HTERT RPE-1 (cell line): ENCODE data around the gene LAMA4.
"Not testable (repeated sequence)": the region's sequence is repeated elsewhere in the genome, so short reads cannot be mapped to it uniquely, and the experiment has no call there.

Experiments used
- in situ Hi-C: fragments of 300-500 bp; cut with MboI; formaldehyde crosslinking; loops from 4 replicates; pipeline ENCODE4 v1.14.3; 2020; ENCODE audit warnings: low sequenced_read_pairs

LAMA4 gene

GRCh38 chr6:112109262-112109661 is 145.1 kb downstream of the LAMA4 start:
- in situ Hi-C loops: no loop called here

DNA sequence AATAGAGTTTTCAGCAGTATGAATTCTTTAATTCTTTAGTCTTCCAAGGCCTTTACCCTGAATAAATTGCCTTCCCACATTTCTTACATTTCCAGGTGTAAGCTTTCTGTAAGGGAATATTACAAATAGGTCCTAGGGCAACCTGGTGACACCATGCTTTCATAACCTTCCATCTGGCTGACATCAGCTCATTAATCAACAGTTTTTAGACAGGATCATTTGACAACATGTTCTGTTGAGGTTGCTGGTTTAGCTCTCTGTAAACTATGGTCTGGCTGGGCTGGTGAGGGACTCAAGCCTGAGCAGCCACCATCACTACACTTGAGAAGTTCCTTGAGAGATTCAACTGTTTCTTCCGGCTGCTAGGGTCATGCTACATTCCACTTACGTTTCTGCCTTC is 147.8 kb downstream of the LAMA4 start:
- in situ Hi-C loops: no loop called here

DNA sequence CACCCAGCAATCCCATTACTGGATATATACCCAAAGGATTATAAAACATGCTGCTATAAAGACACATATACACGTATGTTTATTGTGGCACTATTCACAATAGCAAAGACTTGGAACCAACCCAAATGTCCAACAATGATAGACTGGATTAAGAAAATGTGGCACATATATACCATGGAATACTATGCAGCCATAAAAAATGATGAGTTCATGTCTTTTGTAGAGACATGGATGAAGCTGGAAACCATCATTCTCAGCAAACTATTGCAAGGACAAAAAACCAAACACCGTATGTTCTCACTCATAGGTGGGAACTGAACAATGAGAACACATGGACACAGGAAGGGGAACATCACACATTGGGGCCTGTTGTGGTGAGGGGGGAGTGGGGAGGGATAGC is 148.3 kb downstream of the LAMA4 start:
- in situ Hi-C loops: not testable (repeated sequence)

DNA sequence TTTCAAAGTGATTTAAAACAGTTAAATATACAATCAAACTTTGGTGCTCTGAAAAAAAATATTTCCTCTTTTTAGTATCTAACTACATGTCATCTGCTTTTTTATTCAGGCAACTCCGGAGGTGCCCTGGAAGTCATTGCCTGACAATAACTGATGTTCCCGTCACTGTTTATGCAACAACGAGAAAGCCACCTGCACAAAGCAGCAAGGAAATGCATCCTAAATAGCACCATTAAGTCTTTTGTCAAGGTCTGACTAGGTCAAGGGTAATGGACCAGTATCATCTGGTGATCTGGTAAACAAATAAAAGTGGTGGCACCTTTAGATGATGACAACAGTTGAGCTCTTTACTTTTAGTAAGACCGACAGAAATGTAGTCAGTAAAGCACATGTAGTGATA is 153.8 kb downstream of the LAMA4 start:
- in situ Hi-C loops: no loop called here

DNA sequence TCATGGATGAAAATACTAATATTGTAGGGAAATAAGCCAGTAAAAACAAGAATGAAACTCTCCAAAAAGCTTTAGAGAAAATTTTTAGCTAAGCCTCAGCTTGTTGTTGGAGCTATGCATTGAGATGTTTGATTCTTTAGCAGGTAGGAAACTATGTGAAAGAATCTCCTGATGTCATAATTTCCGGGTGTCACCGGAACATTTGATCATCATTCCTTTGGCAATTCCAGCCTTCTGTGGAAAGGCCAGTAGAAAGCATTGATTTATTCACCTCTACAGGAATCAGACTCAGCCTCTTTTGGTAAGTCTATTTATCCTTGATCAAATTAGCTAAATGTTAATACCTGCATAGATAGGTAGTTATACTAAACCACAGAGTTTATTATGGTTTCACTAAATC is 157.5 kb downstream of the LAMA4 start:
- in situ Hi-C loops: no loop called here

GRCh38 chr6:112087916-112088315 is 166.5 kb downstream of the LAMA4 start:
- in situ Hi-C loops: no loop called here

GRCh38 chr6:112087136-112087911 is 167.0 kb downstream of the LAMA4 start, which contains the start of the genes FAM229B and TUBE1:
Gene FAM229B, plus strand, starts transcription at chr6:112087591. Its CDS starts 11,693 bp downstream, at chr6:112099284.
Gene TUBE1, minus strand, starts transcription at chr6:112087482. Its CDS starts 48 bp downstream, at chr6:112087434.
- in situ Hi-C loops: no loop called here

GRCh38 chr6:112086744-112087135 is 167.6 kb downstream of the LAMA4 start:
- in situ Hi-C loops: no loop called here

- in situ Hi-C loops: no loop called here
These were observed 168.9 kb downstream of the LAMA4 start for GRCh38 chr6:112085286-112086065.

DNA sequence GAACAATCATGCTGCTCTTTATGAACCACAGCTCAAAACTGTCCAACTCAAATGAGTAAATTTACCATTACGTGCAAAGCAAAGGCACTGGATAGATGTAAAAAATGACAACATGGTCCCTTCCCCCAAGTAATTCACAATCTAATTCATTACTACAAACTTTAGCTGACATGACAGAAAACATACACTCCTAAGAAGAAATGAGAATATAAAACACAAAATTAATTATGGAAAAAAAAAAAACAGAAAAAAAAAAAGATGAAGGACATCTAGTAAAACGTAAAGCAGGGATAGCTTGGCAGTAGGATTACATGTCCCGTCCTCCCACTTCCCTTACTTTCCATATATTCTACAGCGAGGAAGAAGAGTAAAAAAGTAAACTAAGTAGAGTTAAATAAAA is 172.8 kb downstream of the LAMA4 start:
- in situ Hi-C loops: no loop called here

DNA sequence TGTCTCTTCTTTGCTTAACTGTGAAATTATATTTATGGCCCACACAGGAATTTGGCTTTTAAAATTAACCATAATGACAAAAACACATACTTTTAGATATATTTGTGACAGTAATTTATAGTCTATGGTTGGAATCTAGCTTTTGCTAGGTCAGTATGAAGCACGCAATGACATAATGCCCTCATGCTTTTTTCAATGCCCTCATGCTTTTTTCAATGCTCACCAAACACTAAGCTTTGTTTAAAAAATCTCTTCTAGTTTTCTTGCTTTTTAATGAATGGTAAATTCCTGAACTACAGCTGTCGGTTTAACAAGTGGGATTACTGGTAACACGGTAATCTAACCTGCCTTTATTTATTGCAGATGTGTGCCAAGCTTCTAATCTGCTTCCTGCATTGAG is 187.8 kb downstream of the LAMA4 start:
- in situ Hi-C loops: no loop called here

- in situ Hi-C loops: no loop called here
These were observed 188.9 kb downstream of the LAMA4 start for GRCh38 chr6:112065426-112065986.

DNA sequence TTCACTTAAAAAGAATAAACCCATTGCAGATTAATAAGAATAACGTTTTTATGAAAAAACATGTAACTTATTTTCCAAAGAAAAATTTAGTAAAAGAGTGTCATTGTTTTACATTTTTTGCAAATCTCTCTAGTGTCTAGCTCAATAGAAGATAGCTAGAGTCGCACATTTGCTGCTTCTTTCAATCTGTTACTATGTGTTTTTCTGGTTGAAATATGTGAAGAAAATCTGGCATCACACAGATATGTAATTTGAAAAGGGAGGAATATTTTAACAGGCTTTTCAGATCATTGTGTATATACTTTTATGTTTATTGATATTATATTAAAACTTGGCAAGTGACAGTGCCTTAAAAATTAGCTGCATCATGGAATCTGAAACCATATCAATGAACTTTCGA is 191.4 kb downstream of the LAMA4 start:
- in situ Hi-C loops: no loop called here

- in situ Hi-C loops: no loop called here
These were observed 192.8 kb downstream of the LAMA4 start for GRCh38 chr6:112061605-112062004.
